Activated CD8-positive, alpha-beta memory T cell treated with anti-CD3 and anti-CD28 coated beads for 4 hours (primary cell): ENCODE data around the gene CDKAL1.

Experiments used
- DNase-seq, 2 donors: peaks; one replicate each; pipeline ENCODE4 v3.0.0-alpha.2; 2020; ENCODE audit warnings: low read depth in 2 of 2

The CDKAL1 gene

DNA sequence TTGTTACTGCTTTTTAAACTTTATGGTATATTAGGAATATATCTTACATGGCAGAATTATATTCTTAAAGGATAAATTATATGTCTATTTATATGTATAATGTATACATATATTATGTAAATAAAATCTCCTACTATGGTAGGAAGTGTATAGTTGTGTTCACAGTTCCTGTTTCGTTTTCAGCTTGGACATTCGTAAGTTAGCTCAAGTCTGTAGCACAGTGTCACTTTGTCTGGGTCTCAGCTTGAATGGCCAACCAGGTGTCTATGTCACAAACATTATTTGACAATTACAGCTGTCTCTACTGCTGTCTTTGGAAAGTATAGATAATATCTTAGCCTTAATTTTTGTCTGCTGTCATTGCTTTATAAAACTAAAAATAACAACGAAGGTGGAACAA lies 303.9 kb downstream of the CDKAL1 start:
- no peak for DNase-seq

GRCh38 chr6:20839630-20840029 lies 305.4 kb downstream of the CDKAL1 start:
- DNase-seq, result no peak

DNA sequence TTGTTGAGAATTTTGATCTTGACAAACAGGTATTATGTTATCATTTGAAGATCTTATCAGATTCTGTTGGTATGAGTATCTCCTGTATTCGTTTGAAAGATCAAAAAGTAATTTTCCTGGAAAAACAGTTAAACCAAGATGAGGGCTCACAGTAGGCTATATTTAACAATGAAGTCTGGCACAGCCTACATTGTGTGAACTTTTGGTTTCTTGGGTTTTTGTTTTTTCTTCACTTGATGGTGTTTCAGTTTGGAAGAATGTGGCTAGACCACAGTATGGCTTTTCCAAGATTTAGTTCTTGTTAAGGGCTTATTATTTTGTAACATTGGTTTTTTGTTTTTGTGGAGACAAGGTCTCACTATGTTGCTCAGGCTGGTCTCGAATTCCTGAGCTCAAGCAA lies 306.4 kb downstream of the CDKAL1 start:
- no peak for DNase-seq

- no peak for DNase-seq
These were observed 307.5 kb downstream of the CDKAL1 start for GRCh38 chr6:20841806-20842205.

DNA sequence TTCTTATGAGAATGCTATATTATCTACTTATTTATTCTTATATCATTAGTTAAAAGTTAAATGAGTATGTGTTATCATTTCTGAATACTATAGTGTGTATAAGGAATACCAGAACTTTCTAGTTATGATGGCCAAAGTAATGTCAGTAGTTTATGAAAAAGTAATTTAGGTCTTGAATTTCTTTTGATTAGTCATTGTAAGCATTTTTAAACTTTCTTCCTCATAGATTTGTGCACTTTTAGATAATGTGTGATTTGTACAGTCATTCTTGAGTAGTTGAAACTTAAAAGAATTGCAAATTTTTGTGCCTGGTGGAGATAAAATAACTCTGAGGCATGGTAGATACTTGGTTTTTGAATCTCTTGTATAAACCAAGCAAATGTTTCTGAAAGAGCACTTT lies 311.3 kb downstream of the CDKAL1 start:
- no peak for DNase-seq

- no peak for DNase-seq
These were observed 312.4 kb downstream of the CDKAL1 start for GRCh38 chr6:20846602-20847028.

DNA sequence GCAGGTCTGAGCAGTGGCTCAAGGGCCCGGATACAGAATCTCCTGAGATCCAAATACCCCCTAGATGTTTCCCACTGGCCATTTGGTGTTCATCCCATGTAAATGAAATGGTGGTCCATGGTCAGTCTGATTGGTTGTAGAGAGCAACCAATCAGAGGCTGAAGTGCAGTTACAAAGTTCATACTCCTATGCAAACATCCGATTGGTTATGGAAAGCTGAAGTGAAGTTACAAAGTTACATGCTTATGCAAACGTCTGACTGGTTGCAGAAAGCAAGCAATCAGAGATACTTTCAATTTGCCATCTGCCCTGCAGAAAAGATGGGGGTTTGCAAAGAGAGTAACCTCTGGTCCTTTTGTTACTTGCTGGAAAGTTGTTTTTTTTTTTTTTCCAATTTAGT lies 313.6 kb downstream of the CDKAL1 start:
- DNase-seq, result no peak

DNA sequence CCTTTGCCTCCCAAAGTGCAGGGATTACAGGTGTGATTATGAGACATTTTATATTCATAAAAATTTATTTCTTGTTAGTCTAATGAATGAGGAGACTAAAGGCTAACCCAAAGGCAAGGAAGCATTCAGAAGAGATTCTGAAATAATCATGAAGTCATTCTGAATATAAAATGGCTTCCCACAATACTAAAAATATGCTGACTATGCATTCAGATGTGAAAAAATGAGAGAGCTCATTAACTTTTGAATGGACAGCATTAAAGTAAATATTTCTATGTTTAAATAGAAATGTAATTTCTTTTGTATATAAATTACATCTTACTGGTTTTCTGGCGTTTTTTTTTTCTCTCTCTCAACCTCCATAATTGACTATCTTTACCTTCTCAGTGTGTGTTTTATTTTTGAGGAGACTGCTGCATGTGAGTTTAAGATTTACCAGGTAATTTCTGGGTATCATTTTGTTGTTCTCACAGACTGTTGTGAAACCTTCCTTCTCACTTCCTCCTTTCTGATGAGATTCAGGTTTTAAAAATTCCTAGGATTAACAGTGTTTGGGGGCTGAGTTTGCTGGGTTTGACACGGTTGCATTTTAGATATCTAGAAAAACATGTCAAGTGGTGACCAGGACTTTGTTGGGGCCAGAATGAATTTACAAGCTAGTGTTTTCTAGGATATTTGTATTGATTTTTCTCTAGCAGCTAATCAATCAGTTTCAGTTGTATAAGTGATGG lies 316.6 kb downstream of the CDKAL1 start:
- no peak for DNase-seq

DNA sequence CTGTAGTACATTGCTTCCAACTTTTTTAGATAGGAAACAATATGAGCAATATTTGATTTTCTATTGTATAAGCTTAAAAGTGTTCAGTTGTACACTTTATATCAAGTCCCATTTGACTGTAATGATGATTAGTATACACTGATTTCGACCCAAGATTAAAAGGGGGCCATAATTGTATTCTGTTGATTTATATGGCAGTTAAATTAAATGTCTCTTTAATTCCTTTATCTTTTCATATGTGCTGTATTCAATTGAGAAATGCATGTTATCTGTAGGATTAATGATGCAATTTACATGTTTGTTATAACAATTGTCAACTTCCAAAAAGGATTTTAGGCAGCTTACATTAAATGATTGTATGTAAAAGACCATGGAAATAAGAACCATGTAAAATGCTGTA lies 317.5 kb downstream of the CDKAL1 start:
- no peak for DNase-seq

DNA sequence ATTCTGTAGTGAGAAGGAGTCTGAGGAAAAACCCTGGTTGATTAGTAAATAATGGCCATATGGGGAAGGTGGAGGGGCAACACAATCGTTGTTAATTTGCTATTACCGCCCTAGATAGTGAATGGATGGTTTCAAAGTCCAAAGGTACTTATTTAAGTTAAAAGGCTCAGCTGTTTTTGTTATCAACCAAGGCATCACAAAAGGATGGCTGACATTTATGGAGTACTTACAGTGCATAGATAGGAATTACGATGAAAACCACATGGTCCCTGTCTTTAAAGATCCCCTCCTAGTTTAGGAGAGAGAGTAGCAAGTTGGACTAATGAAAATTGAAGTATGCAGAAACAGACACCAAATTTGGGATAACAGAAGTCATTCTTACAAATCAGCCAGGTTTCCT lies 319.6 kb downstream of the CDKAL1 start:
- DNase-seq, result no peak

GRCh38 chr6:20856681-20857288 lies 322.5 kb downstream of the CDKAL1 start:
- no peak for DNase-seq

DNA sequence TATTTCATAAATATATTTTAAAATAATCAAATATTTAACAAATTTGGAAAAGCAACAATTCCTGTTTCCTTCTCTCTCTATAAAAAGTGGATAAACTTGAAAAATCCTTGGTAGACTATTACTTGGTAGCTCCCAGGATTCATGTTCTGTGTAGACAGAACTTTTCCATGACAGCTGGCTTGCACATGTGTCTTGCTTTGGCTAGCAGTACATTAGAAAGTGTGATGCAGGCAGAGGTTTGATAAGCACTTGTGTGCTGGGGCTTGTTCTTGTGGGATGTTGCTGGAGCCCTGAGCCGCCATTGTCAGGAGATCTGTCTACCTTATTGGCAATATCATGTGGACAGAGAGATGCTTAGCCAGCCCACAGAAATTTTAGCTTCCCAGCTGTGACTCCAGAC lies 327.2 kb downstream of the CDKAL1 start:
- DNase-seq, result no peak

DNA sequence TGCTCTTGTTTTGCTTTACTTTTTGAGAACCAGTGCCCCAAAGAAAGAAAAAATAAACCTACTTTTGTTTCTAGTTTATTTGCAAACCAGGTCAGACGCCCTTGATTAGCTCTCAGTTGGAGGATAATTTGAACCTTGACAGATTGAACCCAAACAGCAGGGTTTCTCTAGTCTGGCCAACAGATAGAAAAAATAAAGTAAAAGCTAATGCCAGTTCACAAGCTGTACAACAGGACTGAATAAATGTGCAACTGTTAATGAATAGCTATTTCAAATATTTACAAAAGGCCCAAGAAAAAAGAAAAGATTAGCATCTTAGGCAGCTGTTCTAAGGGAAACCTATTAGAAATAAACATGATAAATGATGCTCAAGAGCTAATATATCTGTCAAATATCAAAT lies 331.8 kb downstream of the CDKAL1 start:
- no peak for DNase-seq

GRCh38 chr6:20866935-20867703 lies 332.9 kb downstream of the CDKAL1 start:
- DNase-seq, result no peak

- DNase-seq, result no peak
These were observed 334.3 kb downstream of the CDKAL1 start for GRCh38 chr6:20868397-20869096.

- no peak for DNase-seq
These were observed 335.8 kb downstream of the CDKAL1 start for GRCh38 chr6:20870021-20870420.

- DNase-seq, result no peak
These were observed 336.2 kb downstream of the CDKAL1 start for GRCh38 chr6:20870493-20870892.

- no peak for DNase-seq
These were observed 339.4 kb downstream of the CDKAL1 start for GRCh38 chr6:20873425-20874190.

GRCh38 chr6:20875369-20875963 lies 341.2 kb downstream of the CDKAL1 start:
- DNase-seq, result no peak

GRCh38 chr6:20876036-20876435 lies 341.8 kb downstream of the CDKAL1 start:
- DNase-seq, result no peak

DNA sequence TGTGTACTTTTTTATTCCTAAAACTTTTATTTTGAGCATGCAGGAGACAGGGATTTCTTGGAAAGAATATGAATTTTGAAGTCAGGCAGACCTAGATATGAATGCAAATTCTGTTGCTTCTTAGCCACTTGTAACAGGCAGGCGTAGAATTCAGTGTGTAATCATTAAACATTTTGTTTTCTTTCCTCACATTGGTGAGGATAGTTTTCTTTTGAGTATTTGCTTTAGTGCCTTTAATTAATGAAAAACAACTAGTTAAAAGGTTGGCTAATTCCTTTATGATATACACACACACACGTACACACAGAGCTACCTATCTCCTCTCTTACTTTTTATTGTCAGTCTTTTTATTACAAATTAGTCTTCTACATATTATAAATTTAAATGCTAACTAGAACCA lies 342.3 kb downstream of the CDKAL1 start:
- no peak for DNase-seq
